Measurements from ENCODE around the gene NR3C2. TPM values are rescaled to one million over a fixed set of nuclear protein-coding genes. Genes with fewer than 3 reads are reported as not detected.

Gene NR3C2
- total and polyA plus RNA-seq, 2 experiments from 2014 or later: 1.2 to 3.0 TPM

DNA sequence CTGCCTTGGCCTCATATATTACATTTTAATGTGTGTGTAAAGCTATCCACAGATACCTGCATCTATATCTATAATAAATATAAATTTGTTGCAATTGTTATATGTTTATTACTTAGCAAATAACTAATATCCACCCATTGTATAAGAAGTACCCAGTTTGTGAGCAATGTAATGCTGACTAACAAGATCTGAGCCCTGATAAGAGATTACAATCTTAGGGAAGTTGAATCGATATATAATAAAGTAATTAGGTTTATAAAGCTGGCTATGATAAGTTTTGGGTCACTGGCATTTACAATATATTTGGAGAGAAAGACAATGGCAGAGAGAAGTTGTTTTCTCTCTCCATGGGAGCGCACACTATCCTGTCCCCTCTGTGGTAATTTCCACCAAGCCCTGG, 280.6 kb downstream of the NR3C2 start:
- H3F3A ChIP-seq (replicated peaks; ENCODE audit: low read depth): no peaks in the 10 kb centered on the region
- no peak overlapping the region for H3K4me3 ChIP-seq
- H3K4me1 ChIP-seq (ENCODE audit: insufficient read depth): peaks cover 8% of the 10 kb centered on the region; the same call in 1 of the 2 replicates
- no peak for TF ChIP-seq NANOG (IDR thresholded peaks at IDR 0.05; ENCODE audit: borderline replicate concordance)
- TF ChIP-seq, protein P1, sequence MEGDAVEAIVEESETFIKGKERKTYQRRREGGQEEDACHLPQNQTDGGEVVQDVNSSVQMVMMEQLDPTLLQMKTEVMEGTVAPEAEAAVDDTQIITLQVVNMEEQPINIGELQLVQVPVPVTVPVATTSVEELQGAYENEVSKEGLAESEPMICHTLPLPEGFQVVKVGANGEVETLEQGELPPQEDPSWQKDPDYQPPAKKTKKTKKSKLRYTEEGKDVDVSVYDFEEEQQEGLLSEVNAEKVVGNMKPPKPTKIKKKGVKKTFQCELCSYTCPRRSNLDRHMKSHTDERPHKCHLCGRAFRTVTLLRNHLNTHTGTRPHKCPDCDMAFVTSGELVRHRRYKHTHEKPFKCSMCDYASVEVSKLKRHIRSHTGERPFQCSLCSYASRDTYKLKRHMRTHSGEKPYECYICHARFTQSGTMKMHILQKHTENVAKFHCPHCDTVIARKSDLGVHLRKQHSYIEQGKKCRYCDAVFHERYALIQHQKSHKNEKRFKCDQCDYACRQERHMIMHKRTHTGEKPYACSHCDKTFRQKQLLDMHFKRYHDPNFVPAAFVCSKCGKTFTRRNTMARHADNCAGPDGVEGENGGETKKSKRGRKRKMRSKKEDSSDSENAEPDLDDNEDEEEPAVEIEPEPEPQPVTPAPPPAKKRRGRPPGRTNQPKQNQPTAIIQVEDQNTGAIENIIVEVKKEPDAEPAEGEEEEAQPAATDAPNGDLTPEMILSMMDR (conservative IDR thresholded peaks at IDR 0.05; ENCODE audit: low read depth in 2 of 2): no peak
- TF ChIP-seq, protein P2, sequence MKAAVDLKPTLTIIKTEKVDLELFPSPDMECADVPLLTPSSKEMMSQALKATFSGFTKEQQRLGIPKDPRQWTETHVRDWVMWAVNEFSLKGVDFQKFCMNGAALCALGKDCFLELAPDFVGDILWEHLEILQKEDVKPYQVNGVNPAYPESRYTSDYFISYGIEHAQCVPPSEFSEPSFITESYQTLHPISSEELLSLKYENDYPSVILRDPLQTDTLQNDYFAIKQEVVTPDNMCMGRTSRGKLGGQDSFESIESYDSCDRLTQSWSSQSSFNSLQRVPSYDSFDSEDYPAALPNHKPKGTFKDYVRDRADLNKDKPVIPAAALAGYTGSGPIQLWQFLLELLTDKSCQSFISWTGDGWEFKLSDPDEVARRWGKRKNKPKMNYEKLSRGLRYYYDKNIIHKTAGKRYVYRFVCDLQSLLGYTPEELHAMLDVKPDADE (IDR thresholded peaks at IDR 0.05): no peak
- TF ChIP-seq STAT1 (IDR thresholded peaks at IDR 0.05; ENCODE audit: unreplicated experiment): no peak
- TF ChIP-seq, protein P3, sequence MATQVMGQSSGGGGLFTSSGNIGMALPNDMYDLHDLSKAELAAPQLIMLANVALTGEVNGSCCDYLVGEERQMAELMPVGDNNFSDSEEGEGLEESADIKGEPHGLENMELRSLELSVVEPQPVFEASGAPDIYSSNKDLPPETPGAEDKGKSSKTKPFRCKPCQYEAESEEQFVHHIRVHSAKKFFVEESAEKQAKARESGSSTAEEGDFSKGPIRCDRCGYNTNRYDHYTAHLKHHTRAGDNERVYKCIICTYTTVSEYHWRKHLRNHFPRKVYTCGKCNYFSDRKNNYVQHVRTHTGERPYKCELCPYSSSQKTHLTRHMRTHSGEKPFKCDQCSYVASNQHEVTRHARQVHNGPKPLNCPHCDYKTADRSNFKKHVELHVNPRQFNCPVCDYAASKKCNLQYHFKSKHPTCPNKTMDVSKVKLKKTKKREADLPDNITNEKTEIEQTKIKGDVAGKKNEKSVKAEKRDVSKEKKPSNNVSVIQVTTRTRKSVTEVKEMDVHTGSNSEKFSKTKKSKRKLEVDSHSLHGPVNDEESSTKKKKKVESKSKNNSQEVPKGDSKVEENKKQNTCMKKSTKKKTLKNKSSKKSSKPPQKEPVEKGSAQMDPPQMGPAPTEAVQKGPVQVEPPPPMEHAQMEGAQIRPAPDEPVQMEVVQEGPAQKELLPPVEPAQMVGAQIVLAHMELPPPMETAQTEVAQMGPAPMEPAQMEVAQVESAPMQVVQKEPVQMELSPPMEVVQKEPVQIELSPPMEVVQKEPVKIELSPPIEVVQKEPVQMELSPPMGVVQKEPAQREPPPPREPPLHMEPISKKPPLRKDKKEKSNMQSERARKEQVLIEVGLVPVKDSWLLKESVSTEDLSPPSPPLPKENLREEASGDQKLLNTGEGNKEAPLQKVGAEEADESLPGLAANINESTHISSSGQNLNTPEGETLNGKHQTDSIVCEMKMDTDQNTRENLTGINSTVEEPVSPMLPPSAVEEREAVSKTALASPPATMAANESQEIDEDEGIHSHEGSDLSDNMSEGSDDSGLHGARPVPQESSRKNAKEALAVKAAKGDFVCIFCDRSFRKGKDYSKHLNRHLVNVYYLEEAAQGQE (IDR thresholded peaks at IDR 0.05; ENCODE audit: unreplicated experiment): no peak
- no peak for TF ChIP-seq ZNF331 (CRISPR knock-in tag; IDR thresholded peaks at IDR 0.05; ENCODE audit: low read depth)
- TF ChIP-seq JUNB (IDR thresholded peaks at IDR 0.05; ENCODE audit: unreplicated experiment): no peak
- TF ChIP-seq ZNF114 (CRISPR knock-in tag; IDR thresholded peaks at IDR 0.05): no peak
- no peak for TF ChIP-seq EZH2 (IDR thresholded peaks at IDR 0.05; ENCODE audit: low read depth, unreplicated experiment)
- no peak for TF ChIP-seq POLR2AphosphoS5 (IDR thresholded peaks at IDR 0.05; ENCODE audit: low read depth)
- ATAC-seq (no peak), DNase-seq (ENCODE audit: low spot score) (no peak)
- no peaks in the 10 kb centered on the region for H3K79me2 ChIP-seq (replicated peaks; ENCODE audit: insufficient read depth)
- no peaks in the 10 kb centered on the region for H4K20me1 ChIP-seq (replicated peaks; ENCODE audit: insufficient read depth)
- no peaks in the 10 kb centered on the region for H3K27me3 ChIP-seq (ENCODE audit: insufficient read depth)
- Mint-ChIP-seq H3K9me3 (no peaks in the 10 kb centered on the region; the same call in 2 of the 3 replicates), H3K27me3 (ENCODE audit: insufficient read depth, low read depth, poor library complexity) (no peaks in the 10 kb centered on the region), H3K4me3 (no peak overlapping the region), H3K27ac (no peak overlapping the region), H3K4me1 (peaks cover 8% of the 10 kb centered on the region; the same call in 2 of the 3 replicates), H3K36me3 (ENCODE audit: low read depth) (no peaks in the 10 kb centered on the region)
- H3K36me3 ChIP-seq (ENCODE audit: insufficient read depth): no peaks in the 10 kb centered on the region
- no peak overlapping the region for H2AFZ ChIP-seq
- H3K27ac ChIP-seq (ENCODE audit: low read depth): no peak overlapping the region
- no peaks in the 10 kb centered on the region; the same call in 1 of the 2 replicates for H3K9me2 ChIP-seq (ENCODE audit: insufficient read depth)
- H3K4me2 ChIP-seq: no peak overlapping the region
